Glutamatergic neuron (in vitro differentiated cells): ENCODE results near the gene FGGY. TPM values are rescaled to one million over a fixed set of nuclear protein-coding genes. Genes with fewer than 3 reads are reported as not detected.

Source experiments
- DNase-seq: peaks from one replicate; pipeline ENCODE4 v3.0.0; 2022
- H3K27ac Mint-ChIP-seq: one replicate; pipeline ENCODE4 v1.8.0; 2020; ENCODE audit warnings: mild to moderate bottlenecking, mixed read lengths, inconsistent platforms; ENCODE audit not compliant: unreplicated experiment
- H3K27me3 Mint-ChIP-seq: one replicate; pipeline ENCODE4 v1.8.0; 2020; ENCODE audit warnings: mild to moderate bottlenecking, moderate library complexity, mixed read lengths, inconsistent platforms; ENCODE audit not compliant: unreplicated experiment
- H3K36me3 Mint-ChIP-seq: one replicate; pipeline ENCODE4 v1.8.0; 2020; ENCODE audit warnings: mild to moderate bottlenecking, mixed read lengths, inconsistent platforms; ENCODE audit not compliant: unreplicated experiment
- H3K4me1 Mint-ChIP-seq: one replicate; pipeline ENCODE4 v1.8.0; 2020; ENCODE audit warnings: mild to moderate bottlenecking, low read depth, mixed read lengths, inconsistent platforms; ENCODE audit not compliant: unreplicated experiment
- H3K4me3 Mint-ChIP-seq: one replicate; pipeline ENCODE4 v1.8.0; 2020; ENCODE audit warnings: mild to moderate bottlenecking, mixed read lengths, inconsistent platforms; ENCODE audit not compliant: unreplicated experiment
- H3K9me3 Mint-ChIP-seq: one replicate; pipeline ENCODE4 v1.8.0; 2020; ENCODE audit warnings: mild to moderate bottlenecking, moderate library complexity, mixed read lengths, inconsistent platforms; ENCODE audit not compliant: unreplicated experiment
- total RNA-seq: library from RNA; stranded (reverse); fragmentation: NEBNext Ultra II Directional; extraction: Animal tissue kit (Norgen Biotek cat#: 25700); gene quantifications from one replicate; pipeline ENCODE4 v1.2.1, GENCODE V29; 2021; ENCODE audit not compliant: unreplicated experiment
- TF ChIP-seq, protein P1 (sequence below): fragments of 200-600 bp; sonication (generic); IDR thresholded peaks from one replicate; pipeline ENCODE4 v1.5.0; 2021; ENCODE audit not compliant: partially characterized antibody, unreplicated experiment

Gene FGGY
- total RNA-seq, 1 donor from 2014 or later = 11.6 TPM

DNA sequence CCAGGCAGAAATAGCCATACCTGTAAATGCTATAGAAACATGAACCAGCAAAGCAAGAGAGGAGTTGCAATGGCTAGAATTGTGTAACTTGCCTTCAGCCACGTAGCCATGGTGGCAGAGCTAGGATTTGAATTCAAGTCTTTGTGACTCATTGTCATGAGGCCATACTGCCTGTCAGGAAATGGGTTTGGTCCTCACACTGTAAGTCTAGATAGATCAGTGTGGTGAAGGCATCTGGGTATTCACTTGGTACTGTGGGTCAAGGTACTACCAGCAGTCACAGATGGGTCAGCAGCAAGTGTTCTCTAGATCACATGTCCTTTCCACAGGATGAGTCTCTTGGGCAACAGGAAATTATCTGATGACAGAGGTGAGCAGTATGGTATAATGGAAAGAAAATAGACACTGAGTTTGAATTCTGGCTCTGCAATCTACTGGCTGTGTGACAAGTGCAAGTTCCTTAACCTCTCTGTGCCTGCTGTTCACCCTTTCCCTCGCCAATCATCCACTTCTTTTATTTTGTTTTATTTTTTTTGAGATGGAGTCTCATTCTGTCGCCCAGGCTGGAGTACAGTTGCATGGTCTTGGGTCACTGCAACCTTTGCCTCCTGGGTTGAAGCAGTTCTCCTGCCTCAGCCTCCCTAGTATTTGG, 36.9 kb downstream of the FGGY start:
- no peaks in the 10 kb centered on the region for H3K4me1 Mint-ChIP-seq
- no peak overlapping the region for H3K27ac Mint-ChIP-seq
- no peak for DNase-seq
- no peaks in the 10 kb centered on the region for H3K27me3 Mint-ChIP-seq
- no peak overlapping the region for H3K4me3 Mint-ChIP-seq
- no peaks in the 10 kb centered on the region for H3K9me3 Mint-ChIP-seq
- TF ChIP-seq, protein P1, sequence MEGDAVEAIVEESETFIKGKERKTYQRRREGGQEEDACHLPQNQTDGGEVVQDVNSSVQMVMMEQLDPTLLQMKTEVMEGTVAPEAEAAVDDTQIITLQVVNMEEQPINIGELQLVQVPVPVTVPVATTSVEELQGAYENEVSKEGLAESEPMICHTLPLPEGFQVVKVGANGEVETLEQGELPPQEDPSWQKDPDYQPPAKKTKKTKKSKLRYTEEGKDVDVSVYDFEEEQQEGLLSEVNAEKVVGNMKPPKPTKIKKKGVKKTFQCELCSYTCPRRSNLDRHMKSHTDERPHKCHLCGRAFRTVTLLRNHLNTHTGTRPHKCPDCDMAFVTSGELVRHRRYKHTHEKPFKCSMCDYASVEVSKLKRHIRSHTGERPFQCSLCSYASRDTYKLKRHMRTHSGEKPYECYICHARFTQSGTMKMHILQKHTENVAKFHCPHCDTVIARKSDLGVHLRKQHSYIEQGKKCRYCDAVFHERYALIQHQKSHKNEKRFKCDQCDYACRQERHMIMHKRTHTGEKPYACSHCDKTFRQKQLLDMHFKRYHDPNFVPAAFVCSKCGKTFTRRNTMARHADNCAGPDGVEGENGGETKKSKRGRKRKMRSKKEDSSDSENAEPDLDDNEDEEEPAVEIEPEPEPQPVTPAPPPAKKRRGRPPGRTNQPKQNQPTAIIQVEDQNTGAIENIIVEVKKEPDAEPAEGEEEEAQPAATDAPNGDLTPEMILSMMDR = no peak
- H3K36me3 Mint-ChIP-seq = no peaks in the 10 kb centered on the region

DNA sequence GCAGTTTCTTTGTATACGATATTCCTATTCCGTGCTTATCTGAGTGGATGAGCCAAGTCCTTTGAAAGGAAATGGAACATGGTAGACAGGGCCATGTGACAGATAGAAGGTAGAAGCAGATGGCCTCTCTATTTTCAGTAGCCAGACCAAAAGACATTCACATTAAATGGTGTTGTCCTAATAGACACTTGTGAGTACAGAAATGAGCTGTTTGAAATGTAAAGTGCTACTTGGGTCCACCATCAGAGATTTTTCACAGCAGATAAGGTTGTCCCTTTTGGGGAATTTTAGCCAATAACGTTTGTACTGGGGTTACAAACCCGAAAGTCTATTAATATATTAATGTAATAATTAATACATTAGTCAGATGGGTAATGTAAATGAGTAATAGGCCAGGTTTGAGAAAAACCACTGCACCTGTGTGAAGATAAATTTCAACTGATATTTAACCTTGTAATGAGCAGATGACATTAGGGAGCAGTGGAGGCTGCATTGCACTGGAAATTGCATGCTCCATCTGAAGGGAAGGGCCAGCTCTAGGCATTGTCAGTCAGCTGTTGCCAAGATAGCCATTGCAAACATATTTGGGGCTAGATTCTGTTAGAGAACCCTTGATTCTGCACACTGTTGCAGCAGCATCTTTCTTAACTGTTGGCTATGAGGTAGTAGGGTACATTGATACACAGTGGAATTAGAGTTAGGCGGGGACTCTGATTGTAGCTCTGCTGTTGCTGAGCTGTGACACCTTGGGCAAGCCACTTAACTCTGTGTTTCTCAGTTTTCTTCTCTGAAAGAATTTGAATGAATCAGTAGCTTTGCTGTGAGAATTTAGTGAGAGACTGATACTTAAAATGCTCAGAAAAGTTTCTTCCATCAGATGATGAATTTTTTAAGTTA, 43.8 kb downstream of the FGGY start:
- Mint-ChIP-seq H3K27me3 (no peaks in the 10 kb centered on the region), H3K27ac (no peak overlapping the region), H3K36me3 (no peaks in the 10 kb centered on the region), H3K4me3 (no peak overlapping the region), H3K9me3 (no peaks in the 10 kb centered on the region), H3K4me1 (no peaks in the 10 kb centered on the region)
- DNase-seq = no peak
- TF ChIP-seq, protein P1 = no peak

DNA sequence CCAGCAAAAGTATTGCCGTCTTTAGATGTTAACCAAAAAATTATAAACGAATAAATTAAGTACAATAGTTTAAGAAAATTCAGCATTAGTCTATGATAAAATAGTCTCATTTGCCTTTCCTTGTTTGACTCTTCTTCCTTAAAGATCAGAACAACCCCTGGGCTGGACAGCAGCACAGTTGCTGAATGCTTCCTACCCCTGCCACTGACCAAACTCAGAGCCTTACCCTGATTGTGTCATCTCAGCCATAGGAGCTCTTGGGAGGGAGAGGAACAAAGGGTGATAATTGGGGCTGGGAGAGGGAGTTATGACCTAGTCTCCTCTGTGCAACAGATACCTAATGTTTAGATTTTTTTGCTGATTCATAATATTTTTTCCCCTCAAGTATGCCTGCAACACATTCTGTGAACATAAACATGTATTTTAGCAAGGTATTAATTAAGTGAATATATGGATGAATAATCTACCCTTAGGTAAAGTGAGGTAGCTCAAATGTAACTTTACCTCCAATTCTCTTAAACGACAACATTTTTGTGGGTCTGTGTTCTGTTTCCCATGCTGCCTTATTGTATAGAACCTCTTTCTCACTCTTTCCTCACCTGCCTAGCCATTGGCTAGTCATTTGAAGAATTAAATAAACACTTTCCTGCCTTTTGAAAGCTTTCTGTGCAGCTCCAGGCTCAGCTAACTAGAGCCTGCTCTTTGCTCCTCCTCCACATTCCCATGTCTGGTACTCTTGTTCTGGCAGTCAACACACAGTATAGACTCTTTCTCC, 46.1 kb downstream of the FGGY start:
- Mint-ChIP-seq H3K9me3 (no peaks in the 10 kb centered on the region), H3K4me3 (no peak overlapping the region), H3K27ac (no peak overlapping the region), H3K27me3 (no peaks in the 10 kb centered on the region), H3K36me3 (no peaks in the 10 kb centered on the region), H3K4me1 (no peaks in the 10 kb centered on the region)
- no peak for DNase-seq
- TF ChIP-seq, protein P1 = no peak

DNA sequence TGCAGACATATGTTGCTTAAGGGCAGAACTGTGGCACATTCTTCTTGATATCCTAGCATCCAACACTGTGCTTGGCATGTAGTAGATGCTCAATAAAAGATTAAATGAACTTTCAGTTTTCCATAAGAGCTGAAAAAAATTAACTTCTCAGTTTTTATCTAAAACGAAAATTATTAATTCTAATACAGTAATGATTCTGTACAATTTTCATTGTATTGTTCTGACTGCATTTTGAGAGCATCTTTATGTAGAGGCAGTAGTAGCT, 46.6 kb downstream of the FGGY start:
- no peaks in the 10 kb centered on the region for H3K9me3 Mint-ChIP-seq
- DNase-seq = no peak
- H3K27me3 Mint-ChIP-seq = no peaks in the 10 kb centered on the region

More for the DNA sequence above, 46.6 kb downstream of the FGGY start:
- no peak overlapping the region for H3K27ac Mint-ChIP-seq
- no peaks in the 10 kb centered on the region for H3K4me1 Mint-ChIP-seq
- no peaks in the 10 kb centered on the region for H3K36me3 Mint-ChIP-seq
- TF ChIP-seq, protein P1 = no peak
- H3K4me3 Mint-ChIP-seq = no peak overlapping the region
